ENCODE measurements around the gene HEXB. TPM values are rescaled to one million over a fixed set of nuclear protein-coding genes. Genes with fewer than 3 reads are reported as not detected.

The HEXB gene
- total and polyA plus RNA-seq, 2 donors from 2014 or later: 113 to 184 TPM

DNA sequence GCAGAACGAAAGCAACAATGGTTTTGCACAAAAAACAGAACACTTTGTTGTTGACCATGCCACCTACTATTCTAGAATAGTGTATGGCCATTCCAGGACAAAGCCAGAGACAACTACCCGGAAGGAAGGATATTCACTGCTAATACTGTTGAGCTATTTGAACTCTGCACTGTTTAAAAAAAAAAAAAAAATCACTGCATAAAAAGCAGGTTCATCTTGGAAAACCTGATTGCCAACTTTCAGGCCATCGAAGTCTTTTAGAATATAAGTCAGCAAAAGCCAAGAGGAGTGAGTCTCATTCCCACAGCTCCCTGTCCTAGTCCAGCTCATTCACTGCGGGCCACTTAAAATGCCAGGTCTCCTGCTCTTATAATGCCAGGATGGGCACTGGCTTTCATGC lies 48.5 kb upstream of the HEXB start:
- peaks cover 4 to 14% (median 13%) of the 10 kb centered on the region in 3 donors for H3K36me3 ChIP-seq (ENCODE audit: control insufficient read depth in 2 of 3, insufficient read depth in 3 of 3, low read length in 3 of 3)
- TF ChIP-seq, protein P1, sequence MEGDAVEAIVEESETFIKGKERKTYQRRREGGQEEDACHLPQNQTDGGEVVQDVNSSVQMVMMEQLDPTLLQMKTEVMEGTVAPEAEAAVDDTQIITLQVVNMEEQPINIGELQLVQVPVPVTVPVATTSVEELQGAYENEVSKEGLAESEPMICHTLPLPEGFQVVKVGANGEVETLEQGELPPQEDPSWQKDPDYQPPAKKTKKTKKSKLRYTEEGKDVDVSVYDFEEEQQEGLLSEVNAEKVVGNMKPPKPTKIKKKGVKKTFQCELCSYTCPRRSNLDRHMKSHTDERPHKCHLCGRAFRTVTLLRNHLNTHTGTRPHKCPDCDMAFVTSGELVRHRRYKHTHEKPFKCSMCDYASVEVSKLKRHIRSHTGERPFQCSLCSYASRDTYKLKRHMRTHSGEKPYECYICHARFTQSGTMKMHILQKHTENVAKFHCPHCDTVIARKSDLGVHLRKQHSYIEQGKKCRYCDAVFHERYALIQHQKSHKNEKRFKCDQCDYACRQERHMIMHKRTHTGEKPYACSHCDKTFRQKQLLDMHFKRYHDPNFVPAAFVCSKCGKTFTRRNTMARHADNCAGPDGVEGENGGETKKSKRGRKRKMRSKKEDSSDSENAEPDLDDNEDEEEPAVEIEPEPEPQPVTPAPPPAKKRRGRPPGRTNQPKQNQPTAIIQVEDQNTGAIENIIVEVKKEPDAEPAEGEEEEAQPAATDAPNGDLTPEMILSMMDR (IDR thresholded peaks at IDR 0.05; ENCODE audit: borderline replicate concordance, extremely low read depth, insufficient read depth): no peak
- FAIRE-seq: no peak
- no peaks in the 10 kb centered on the region for H3K27me3 ChIP-seq (ENCODE audit: control insufficient read depth, insufficient read depth, low read length)
- H3K9me3 ChIP-seq (ENCODE audit: control insufficient read depth in 2 of 3, insufficient read depth in 1 of 3, low read length in 3 of 3): no peaks in the 10 kb centered on the region
- H3K4me3 ChIP-seq (ENCODE audit: low read length in 3 of 3): no peak overlapping the region
- intact Hi-C loops (cut with DNase I): loop anchor here (10.0 kb wide), 1 partner anchor 52 kb away; no protein-coding TSS in a partner anchor
- H3K9ac ChIP-seq (ENCODE audit: low read length in 3 of 3): no peak overlapping the region
- H3K4me1 ChIP-seq (ENCODE audit: control insufficient read depth in 2 of 3, insufficient read depth in 2 of 3, low read depth in 1 of 3, low read length in 3 of 3): peaks cover 0 to 8% (median 5%) of the 10 kb centered on the region in 3 donors
- DNase-seq: peak in 1 of 5 donors; percentile 42
- no peak overlapping the region for H3K27ac ChIP-seq (ENCODE audit: low read depth in 2 of 2, low read length in 2 of 2)

DNA sequence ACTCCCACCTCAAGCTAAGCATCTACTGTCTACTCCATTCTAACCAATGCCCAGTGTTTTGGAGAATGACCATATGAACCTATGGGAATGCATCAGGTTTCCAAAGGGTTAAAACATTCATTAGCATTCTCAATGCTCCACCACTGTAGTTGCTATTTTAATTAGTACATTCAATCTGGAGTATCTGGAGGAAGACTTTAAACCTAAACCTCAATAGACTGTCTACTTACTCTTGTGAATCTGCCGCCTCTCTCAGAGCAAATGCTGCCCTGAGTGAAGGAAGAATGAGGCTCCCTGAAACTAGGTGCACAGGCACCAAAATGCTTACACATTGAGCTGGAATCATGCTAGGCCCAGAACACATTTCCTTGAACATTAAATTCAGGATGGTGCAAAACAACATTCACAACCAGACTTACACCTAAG lies 46.5 kb upstream of the HEXB start:
- intact Hi-C loops (cut with DNase I): loop anchor here (10.0 kb wide), 1 partner anchor 54 kb away; no protein-coding TSS in a partner anchor
- Histone ChIP-seq H3K27ac (ENCODE audit: low read depth in 2 of 2, low read length in 2 of 2) (no peak overlapping the region), H3K27me3 (ENCODE audit: control insufficient read depth, insufficient read depth, low read length) (no peaks in the 10 kb centered on the region), H3K9ac (ENCODE audit: low read length in 3 of 3) (peak overlapping the region in 1 of 3 donors; percentile 69), H3K4me1 (ENCODE audit: control insufficient read depth in 2 of 3, insufficient read depth in 2 of 3, low read depth in 1 of 3, low read length in 3 of 3) (peaks cover 0 to 6% (median 0%) of the 10 kb centered on the region in 3 donors), H3K4me3 (ENCODE audit: low read length in 3 of 3) (peak overlapping the region; percentile 74 to 80 (median 77)), H3K9me3 (ENCODE audit: control insufficient read depth in 2 of 3, insufficient read depth in 1 of 3, low read length in 3 of 3) (no peaks in the 10 kb centered on the region), H3K36me3 (ENCODE audit: control insufficient read depth in 2 of 3, insufficient read depth in 3 of 3, low read length in 3 of 3) (peaks cover 4 to 14% (median 6%) of the 10 kb centered on the region in 3 donors)
- FAIRE-seq: no peak
- peak in 2 of 5 donors; percentile 40 to 56 for DNase-seq
- TF ChIP-seq, protein P1 (IDR thresholded peaks at IDR 0.05; ENCODE audit: borderline replicate concordance, extremely low read depth, insufficient read depth): no peak

DNA sequence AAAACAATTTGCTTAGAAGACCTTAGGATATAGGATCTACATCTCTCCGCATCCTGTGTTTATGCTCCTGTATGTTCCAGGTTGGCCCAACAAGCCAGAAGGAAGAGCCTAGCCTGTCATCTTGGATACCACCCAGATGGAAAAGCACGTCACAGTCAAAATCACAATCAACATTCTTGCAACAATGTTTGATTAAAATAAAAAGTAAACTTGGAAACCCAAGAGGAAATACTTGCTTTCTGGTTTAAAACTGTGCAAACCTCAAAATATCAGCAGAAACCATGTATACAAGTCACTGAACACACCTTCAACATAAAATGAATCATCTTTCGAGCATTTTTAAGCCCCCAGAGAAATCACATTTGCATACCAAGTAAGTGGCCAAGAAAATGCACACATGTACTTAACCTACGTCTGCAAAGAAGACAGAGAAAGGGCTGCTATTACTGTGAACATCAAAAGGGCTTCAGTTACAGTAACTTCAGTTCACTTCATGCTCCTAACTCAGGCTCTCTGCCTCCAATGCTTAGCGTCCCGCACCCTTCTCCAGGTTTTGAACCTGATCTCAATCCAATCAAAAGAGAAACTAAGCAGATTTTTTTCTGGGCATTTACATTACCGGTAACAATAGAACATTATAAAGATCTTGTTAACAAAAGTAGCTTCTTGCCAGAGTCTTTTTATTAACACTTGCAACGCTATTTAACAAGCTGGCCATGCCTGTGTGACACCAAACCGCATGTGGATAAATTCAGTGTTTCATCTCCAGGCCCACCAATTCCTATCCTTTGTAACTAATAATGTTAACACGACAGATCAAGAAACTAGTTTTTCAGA lies 45.8 kb upstream of the HEXB start:
- intact Hi-C loops (cut with DNase I): loop anchor here (10.0 kb wide), 1 partner anchor 54 kb away; no protein-coding TSS in a partner anchor
- DNase-seq: peak in 2 of 5 donors; percentile 54 to 65
- Histone ChIP-seq H3K27me3 (ENCODE audit: control insufficient read depth, insufficient read depth, low read length) (no peaks in the 10 kb centered on the region), H3K27ac (ENCODE audit: low read depth in 2 of 2, low read length in 2 of 2) (no peak overlapping the region), H3K4me1 (ENCODE audit: control insufficient read depth in 2 of 3, insufficient read depth in 2 of 3, low read depth in 1 of 3, low read length in 3 of 3) (peaks cover 0 to 6% (median 0%) of the 10 kb centered on the region in 3 donors), H3K4me3 (ENCODE audit: low read length in 3 of 3) (peak overlapping the region; percentile 74 to 80 (median 77)), H3K9ac (ENCODE audit: low read length in 3 of 3) (peak overlapping the region; percentile 27 to 71 (median 69)), H3K9me3 (ENCODE audit: control insufficient read depth in 2 of 3, insufficient read depth in 1 of 3, low read length in 3 of 3) (no peaks in the 10 kb centered on the region), H3K36me3 (ENCODE audit: control insufficient read depth in 2 of 3, insufficient read depth in 3 of 3, low read length in 3 of 3) (peaks cover 4 to 14% (median 4%) of the 10 kb centered on the region in 3 donors)
- no peak for FAIRE-seq
- TF ChIP-seq, protein P1 (IDR thresholded peaks at IDR 0.05; ENCODE audit: borderline replicate concordance, extremely low read depth, insufficient read depth): no peak

Measured in kidney (tissue), 14 donors.